ENCODE results near the gene SGCE.

The SGCE gene

GRCh38 chr7:94675356-94675755, 19.4 kb upstream of the SGCE start:
- Histone ChIP-seq H3K23ac (ENCODE audit: low read length) (no peak overlapping the region), H3K4me3 (ENCODE audit: low read depth, low read length) (no peak overlapping the region), H3K36me3 (ENCODE audit: control insufficient read depth in 1 of 2, insufficient read depth in 2 of 2, low read length in 2 of 2) (no peaks in the 10 kb centered on the region), H3K9ac (ENCODE audit: low read length) (no peak overlapping the region), H3K79me1 (ENCODE audit: low read length) (no peaks in the 10 kb centered on the region), H4K12ac (ENCODE audit: low read depth, low read length) (no peak overlapping the region), H3K4ac (ENCODE audit: low read depth, low read length) (no peak overlapping the region), H3K9me3 (ENCODE audit: insufficient read depth, low read depth, low read length) (no peaks in the 10 kb centered on the region), H2BK120ac (ENCODE audit: insufficient read depth, low read length, poor library complexity) (no peak overlapping the region), H4K8ac (ENCODE audit: low read depth, low read length) (no peak overlapping the region), H3K18ac (ENCODE audit: low read length) (no peak overlapping the region), H2BK12ac (ENCODE audit: low read length) (no peak overlapping the region), H2BK5ac (ENCODE audit: low read depth, low read length, poor library complexity) (no peak overlapping the region), H4K91ac (ENCODE audit: low read depth, low read length) (no peak overlapping the region), H3K27ac (ENCODE audit: low read depth, low read length) (no peak overlapping the region), H2AK5ac (ENCODE audit: low read length) (no peak overlapping the region), H3K14ac (ENCODE audit: low read length) (no peak overlapping the region), H2AFZ (ENCODE audit: insufficient read depth, low read length, poor library complexity) (no peak overlapping the region), H3K27me3 (ENCODE audit: insufficient read depth, low read length) (no peaks in the 10 kb centered on the region), H3K4me2 (ENCODE audit: low read length) (no peak overlapping the region), H3K79me2 (ENCODE audit: control insufficient read depth, insufficient read depth, low read length, poor library complexity) (no peaks in the 10 kb centered on the region), H3K4me1 (ENCODE audit: control insufficient read depth in 1 of 2, insufficient read depth in 2 of 2, low read length in 2 of 2) (no peaks in the 10 kb centered on the region)
- no CpG with 5 or more reads among the region's 8 CpGs for WGBS (ENCODE audit: extremely low coverage, insufficient coverage, insufficient read length)
- no peak for DNase-seq

- no peak overlapping the region for H2BK5ac ChIP-seq (ENCODE audit: low read depth, low read length, poor library complexity)
- H3K18ac ChIP-seq (ENCODE audit: low read length): no peak overlapping the region
- H3K23ac ChIP-seq (ENCODE audit: low read length): no peak overlapping the region
- no peak overlapping the region for H3K4me3 ChIP-seq (ENCODE audit: low read depth, low read length)
- no peak overlapping the region for H2AK5ac ChIP-seq (ENCODE audit: low read length)
- H3K36me3 ChIP-seq (ENCODE audit: control insufficient read depth in 1 of 2, insufficient read depth in 2 of 2, low read length in 2 of 2): no peaks in the 10 kb centered on the region
- no peak overlapping the region for H4K8ac ChIP-seq (ENCODE audit: low read depth, low read length)
- H3K14ac ChIP-seq (ENCODE audit: low read length): no peak overlapping the region
- no peak overlapping the region for H3K27ac ChIP-seq (ENCODE audit: low read depth, low read length)
- H3K4ac ChIP-seq (ENCODE audit: low read depth, low read length): no peak overlapping the region
- H3K79me1 ChIP-seq (ENCODE audit: low read length): no peaks in the 10 kb centered on the region
- no peak overlapping the region for H2AFZ ChIP-seq (ENCODE audit: insufficient read depth, low read length, poor library complexity)
- H3K27me3 ChIP-seq (ENCODE audit: insufficient read depth, low read length): no peaks in the 10 kb centered on the region
- H4K91ac ChIP-seq (ENCODE audit: low read depth, low read length): no peak overlapping the region
- H2BK120ac ChIP-seq (ENCODE audit: insufficient read depth, low read length, poor library complexity): no peak overlapping the region
- no peaks in the 10 kb centered on the region for H3K4me1 ChIP-seq (ENCODE audit: control insufficient read depth in 1 of 2, insufficient read depth in 2 of 2, low read length in 2 of 2)
- no peak overlapping the region for H3K4me2 ChIP-seq (ENCODE audit: low read length)
- no peak overlapping the region for H4K12ac ChIP-seq (ENCODE audit: low read depth, low read length)
- no peaks in the 10 kb centered on the region for H3K9me3 ChIP-seq (ENCODE audit: insufficient read depth, low read depth, low read length)
- H3K79me2 ChIP-seq (ENCODE audit: control insufficient read depth, insufficient read depth, low read length, poor library complexity): no peaks in the 10 kb centered on the region
- H3K9ac ChIP-seq (ENCODE audit: low read length): no peak overlapping the region
- WGBS (ENCODE audit: extremely low coverage, insufficient coverage, insufficient read length): no CpG with 5 or more reads among the region's 4 CpGs
- DNase-seq: no peak
- no peak overlapping the region for H2BK12ac ChIP-seq (ENCODE audit: low read length)
Observed at GRCh38 chr7:94671444-94672235, 15.7 kb upstream of the SGCE start.

DNA sequence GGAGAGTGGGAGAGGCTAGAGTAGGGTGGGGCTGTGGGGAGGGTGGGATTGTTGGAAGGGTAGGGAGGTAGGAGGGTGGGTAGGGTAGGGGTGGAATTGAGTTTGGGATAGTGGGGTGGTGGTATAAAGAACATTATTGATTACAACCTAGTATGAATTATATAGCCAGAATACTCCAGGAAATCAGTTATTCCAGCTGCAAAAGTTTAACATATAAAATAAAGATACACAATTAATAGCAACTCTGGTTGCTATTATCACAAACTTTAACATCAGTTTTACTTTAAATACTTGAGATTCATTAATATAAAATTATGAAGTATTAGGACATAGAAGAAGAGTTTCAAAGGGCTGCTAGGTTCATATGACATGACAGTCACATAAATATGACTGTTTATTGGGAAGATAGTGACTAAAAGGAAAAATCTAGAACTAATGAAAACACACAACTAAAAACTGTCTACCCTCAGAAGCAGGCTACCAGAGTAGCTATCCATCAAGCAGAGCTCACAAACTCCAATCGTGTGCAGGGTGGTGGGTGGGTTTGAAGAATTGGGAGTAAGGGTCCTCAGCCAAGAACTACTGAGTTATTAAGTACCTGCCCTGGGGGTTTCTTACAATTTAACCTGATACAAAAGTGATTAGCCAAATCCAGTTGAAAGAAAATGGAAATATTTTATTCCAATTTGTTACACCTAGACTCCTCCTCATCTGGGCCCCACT, 14.0 kb upstream of the SGCE start:
- Histone ChIP-seq H3K9me3 (ENCODE audit: insufficient read depth, low read depth, low read length) (no peaks in the 10 kb centered on the region), H3K4me3 (ENCODE audit: low read depth, low read length) (no peak overlapping the region), H4K8ac (ENCODE audit: low read depth, low read length) (no peak overlapping the region), H2AFZ (ENCODE audit: insufficient read depth, low read length, poor library complexity) (no peak overlapping the region), H3K4me2 (ENCODE audit: low read length) (no peak overlapping the region), H2BK12ac (ENCODE audit: low read length) (no peak overlapping the region), H3K9ac (ENCODE audit: low read length) (no peak overlapping the region), H2BK120ac (ENCODE audit: insufficient read depth, low read length, poor library complexity) (no peak overlapping the region), H4K12ac (ENCODE audit: low read depth, low read length) (no peak overlapping the region), H3K27me3 (ENCODE audit: insufficient read depth, low read length) (no peaks in the 10 kb centered on the region), H3K4ac (ENCODE audit: low read depth, low read length) (no peak overlapping the region), H3K36me3 (ENCODE audit: control insufficient read depth in 1 of 2, insufficient read depth in 2 of 2, low read length in 2 of 2) (peaks cover 0 to 3% of the 10 kb centered on the region in 2 experiments), H2BK5ac (ENCODE audit: low read depth, low read length, poor library complexity) (no peak overlapping the region), H3K4me1 (ENCODE audit: control insufficient read depth in 1 of 2, insufficient read depth in 2 of 2, low read length in 2 of 2) (no peaks in the 10 kb centered on the region), H3K27ac (ENCODE audit: low read depth, low read length) (no peak overlapping the region), H3K23ac (ENCODE audit: low read length) (no peak overlapping the region), H2AK5ac (ENCODE audit: low read length) (no peak overlapping the region), H3K18ac (ENCODE audit: low read length) (no peak overlapping the region), H3K79me2 (ENCODE audit: control insufficient read depth, insufficient read depth, low read length, poor library complexity) (no peaks in the 10 kb centered on the region), H3K14ac (ENCODE audit: low read length) (no peak overlapping the region), H3K79me1 (ENCODE audit: low read length) (no peaks in the 10 kb centered on the region), H4K91ac (ENCODE audit: low read depth, low read length) (no peak overlapping the region)
- no CpG with 5 or more reads among the region's 1 CpG for WGBS (ENCODE audit: extremely low coverage, insufficient coverage, insufficient read length)
- no peak for DNase-seq

DNA sequence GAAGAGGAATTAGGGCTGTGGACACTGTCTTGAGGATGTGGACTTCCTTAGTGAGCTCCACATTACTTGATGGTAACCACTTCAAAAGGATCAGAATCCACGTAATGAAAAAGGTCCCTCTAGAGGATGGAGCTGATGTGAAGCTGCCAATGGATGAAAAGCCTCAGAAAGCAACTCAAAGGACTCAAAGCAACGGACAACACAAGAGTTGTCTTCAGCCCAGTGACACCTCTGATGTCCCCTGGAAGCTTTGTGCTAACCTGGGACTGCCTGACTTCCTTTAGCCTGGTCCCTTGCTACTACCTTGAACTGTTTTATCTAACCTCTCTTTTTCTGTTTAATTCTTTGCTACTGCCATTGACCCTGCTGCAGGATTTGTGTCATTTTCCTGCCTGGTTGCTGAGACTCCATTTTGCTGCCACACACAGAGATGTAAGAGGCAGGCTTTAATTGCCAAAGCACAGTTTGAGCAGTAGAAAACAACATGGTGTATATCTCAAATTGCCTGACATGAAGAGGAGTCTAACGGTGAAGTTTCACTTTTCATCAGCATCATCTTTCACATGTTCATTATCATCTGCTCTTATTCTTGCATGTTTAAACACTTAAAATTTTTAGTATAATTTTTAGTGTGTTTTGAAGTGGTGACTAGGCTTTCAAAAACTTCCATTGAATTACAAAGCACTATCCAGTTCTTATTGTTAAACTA, 11.1 kb upstream of the SGCE start:
- H3K27ac ChIP-seq (ENCODE audit: low read depth, low read length): no peak overlapping the region
- no peak overlapping the region for H4K8ac ChIP-seq (ENCODE audit: low read depth, low read length)
- H3K36me3 ChIP-seq (ENCODE audit: control insufficient read depth in 1 of 2, insufficient read depth in 2 of 2, low read length in 2 of 2): peaks cover 3 to 6% of the 10 kb centered on the region in 2 experiments
- no peak overlapping the region for H3K9ac ChIP-seq (ENCODE audit: low read length)
- no peak overlapping the region for H4K12ac ChIP-seq (ENCODE audit: low read depth, low read length)
- H3K4me3 ChIP-seq (ENCODE audit: low read depth, low read length): no peak overlapping the region
- H3K4me1 ChIP-seq (ENCODE audit: control insufficient read depth in 1 of 2, insufficient read depth in 2 of 2, low read length in 2 of 2): no peaks in the 10 kb centered on the region
- no peaks in the 10 kb centered on the region for H3K27me3 ChIP-seq (ENCODE audit: insufficient read depth, low read length)
- DNase-seq: no peak
- no peak overlapping the region for H2BK120ac ChIP-seq (ENCODE audit: insufficient read depth, low read length, poor library complexity)
- no peaks in the 10 kb centered on the region for H3K79me2 ChIP-seq (ENCODE audit: control insufficient read depth, insufficient read depth, low read length, poor library complexity)
- no peak overlapping the region for H2AFZ ChIP-seq (ENCODE audit: insufficient read depth, low read length, poor library complexity)
- no peak overlapping the region for H2BK5ac ChIP-seq (ENCODE audit: low read depth, low read length, poor library complexity)
- H3K4me2 ChIP-seq (ENCODE audit: low read length): no peak overlapping the region
- no peaks in the 10 kb centered on the region for H3K79me1 ChIP-seq (ENCODE audit: low read length)
- H3K23ac ChIP-seq (ENCODE audit: low read length): no peak overlapping the region
- no peak overlapping the region for H3K4ac ChIP-seq (ENCODE audit: low read depth, low read length)
- H3K9me3 ChIP-seq (ENCODE audit: insufficient read depth, low read depth, low read length): peaks cover 8% of the 10 kb centered on the region
- no peak overlapping the region for H3K18ac ChIP-seq (ENCODE audit: low read length)
- H4K91ac ChIP-seq (ENCODE audit: low read depth, low read length): no peak overlapping the region
- H3K14ac ChIP-seq (ENCODE audit: low read length): no peak overlapping the region
- WGBS (ENCODE audit: extremely low coverage, insufficient coverage, insufficient read length): no CpG with 5 or more reads among the region's 3 CpGs
- H2BK12ac ChIP-seq (ENCODE audit: low read length): no peak overlapping the region
- H2AK5ac ChIP-seq (ENCODE audit: low read length): no peak overlapping the region

Measured in trophoblast cell (in vitro differentiated cells and primary cell).